HepG2 (cell line): ENCODE results near the gene PPP6R2. TPM values are rescaled to one million over a fixed set of nuclear protein-coding genes. Genes with fewer than 3 reads are reported as not detected.
A peak's percentile ranks its signal among the peaks of the same experiment; 100 is the strongest.

Experiments used
- ERF ChIP-seq: IDR thresholded peaks from 2 replicates; pipeline ENCODE4 v1.6.1; 2018; ENCODE audit warnings: missing biosample characterization, missing genetic modification reagents
- ETV6 ChIP-seq: sonication (generic); formaldehyde crosslinking; conservative IDR thresholded peaks from 2 replicates; pipeline ENCODE4 v1.4.0; 2020; ENCODE audit warnings: missing genetic modification reagents
- JDP2 ChIP-seq: sonication (generic); formaldehyde crosslinking; IDR thresholded peaks from 2 replicates; pipeline ENCODE4 v1.8.1; 2022; ENCODE audit warnings: missing genetic modification reagents, borderline replicate concordance
- KDM5A ChIP-seq: fragments of 200-600 bp; sonication (generic); IDR thresholded peaks from 2 replicates; pipeline ENCODE4 v1.7.0; 2018; ENCODE audit warnings: antibody characterized with exemption, mild to moderate bottlenecking, low read length, borderline replicate concordance
- MTF2 ChIP-seq: sonication (generic); formaldehyde crosslinking; IDR thresholded peaks from 2 replicates; pipeline ENCODE4 v1.5.0; 2020; ENCODE audit warnings: missing genetic modification reagents, borderline replicate concordance
- MXD4 ChIP-seq: IDR thresholded peaks from 2 replicates; pipeline ENCODE4 v1.6.1; 2016; ENCODE audit warnings: mild to moderate bottlenecking, missing biosample characterization, missing genetic modification reagents
- RFX5 ChIP-seq: IDR thresholded peaks from 2 replicates; pipeline ENCODE4 v1.6.1; 2011; ENCODE audit warnings: low read depth, low read length, improper control_type of control experiment
- RXRA ChIP-seq: sonication (generic); formaldehyde crosslinking; IDR thresholded peaks from 2 replicates; pipeline ENCODE4 v1.5.1; 2020; ENCODE audit warnings: missing genetic modification reagents
- ZKSCAN5 ChIP-seq: sonication (generic); formaldehyde crosslinking; IDR thresholded peaks from 2 replicates; pipeline ENCODE4 v1.5.1; 2020; ENCODE audit warnings: mild to moderate bottlenecking, missing genetic modification reagents
- ZNF121 ChIP-seq: sonication (generic); formaldehyde crosslinking; IDR thresholded peaks from 2 replicates; pipeline ENCODE4 v1.5.0; 2020; ENCODE audit warnings: mild to moderate bottlenecking, missing genetic modification reagents
- ZNF180 ChIP-seq: sonication (generic); formaldehyde crosslinking; IDR thresholded peaks from 2 replicates; pipeline ENCODE4 v1.4.0; 2020; ENCODE audit warnings: low read depth, missing genetic modification reagents, borderline replicate concordance
- ZNF20 ChIP-seq: sonication (generic); formaldehyde crosslinking; IDR thresholded peaks from 2 replicates; pipeline ENCODE4 v1.4.0; 2020; ENCODE audit warnings: mild to moderate bottlenecking, moderate library complexity, missing genetic modification reagents
- ZNF570 ChIP-seq: sonication (generic); formaldehyde crosslinking; IDR thresholded peaks from 2 replicates; pipeline ENCODE4 v1.4.0; 2020; ENCODE audit warnings: mild to moderate bottlenecking, missing genetic modification reagents, borderline replicate concordance
- ZNF749 ChIP-seq: sonication (generic); formaldehyde crosslinking; IDR thresholded peaks from 2 replicates; pipeline ENCODE4 v1.8.0; 2022; ENCODE audit warnings: mild to moderate bottlenecking, missing genetic modification reagents, moderate library complexity, borderline replicate concordance
- ZNF766 ChIP-seq: sonication (generic); formaldehyde crosslinking; IDR thresholded peaks from 2 replicates; pipeline ENCODE4 v1.5.0; 2020; ENCODE audit warnings: missing genetic modification reagents, borderline replicate concordance
- polyA plus RNA-seq, 8 experiments: library from polyadenylated mRNA; depleted of rRNA in 3 of 8; stranded (reverse) in 7 of 8; unstranded in 1 of 8; fragments of >200 nt; fragmentation: Illumina TruSeq in 4 of 8; extraction: Trizol in 4 of 8; gene quantifications; 2 replicates each; pipeline versions ENCODE4 v1.2.1 to v1.2.3, GENCODE V29; 2011 to 2016; ENCODE audit warnings: low read depth in 4 of 8, missing spikeins in 1 of 8, mixed read lengths in 1 of 8; ENCODE audit not compliant: insufficient read depth in 1 of 8
- total RNA-seq, 5 experiments: library from RNA; depleted of rRNA; stranded (reverse); fragments of >200 nt; fragmentation: Illumina TruSeq; extraction: Trizol; gene quantifications; 2 replicates each; pipeline ENCODE4 v1.2.3, GENCODE V29; 2016; ENCODE audit warnings: low read depth in 1 of 5
- TF ChIP-seq, protein P1 (sequence below), 2 experiments: sonication (generic) in 1 of 2; formaldehyde crosslinking in 1 of 2; IDR thresholded peaks; 2 replicates each; pipeline versions ENCODE4 v1.5.1 to v1.6.1; 2011 to 2020; ENCODE audit warnings: borderline replicate concordance in 1 of 2, low read depth in 1 of 2, low read length in 1 of 2, mild to moderate bottlenecking in 1 of 2, missing genetic modification reagents in 1 of 2, moderate library complexity in 1 of 2
- TF ChIP-seq, protein P2 (sequence below): fragments of 450-650 bp; IDR thresholded peaks from 2 replicates; pipeline ENCODE4 v1.6.1; 2017; ENCODE audit warnings: mild to moderate bottlenecking
- TF ChIP-seq, protein P3 (sequence below): sonication (generic); formaldehyde crosslinking; IDR thresholded peaks from 2 replicates; pipeline ENCODE4 v1.9.0; 2021; ENCODE audit warnings: missing genetic modification reagents, mild to moderate bottlenecking, borderline replicate concordance
- TF ChIP-seq, protein P4 (sequence below): sonication (generic); formaldehyde crosslinking; conservative IDR thresholded peaks from 2 replicates; pipeline ENCODE4 v1.4.0; 2020; ENCODE audit warnings: missing genetic modification reagents
- TF ChIP-seq, protein P5 (sequence below): sonication (generic); formaldehyde crosslinking; IDR thresholded peaks from 2 replicates; pipeline ENCODE4 v1.4.0; 2020; ENCODE audit warnings: low read depth, mild to moderate bottlenecking, missing genetic modification reagents

PPP6R2 gene
- total and polyA plus RNA-seq, 2 of the 13 experiments (the other 11 are each of a cell fraction or from before 2014, with no cell fraction given), result 55.0 to 102 TPM

DNA sequence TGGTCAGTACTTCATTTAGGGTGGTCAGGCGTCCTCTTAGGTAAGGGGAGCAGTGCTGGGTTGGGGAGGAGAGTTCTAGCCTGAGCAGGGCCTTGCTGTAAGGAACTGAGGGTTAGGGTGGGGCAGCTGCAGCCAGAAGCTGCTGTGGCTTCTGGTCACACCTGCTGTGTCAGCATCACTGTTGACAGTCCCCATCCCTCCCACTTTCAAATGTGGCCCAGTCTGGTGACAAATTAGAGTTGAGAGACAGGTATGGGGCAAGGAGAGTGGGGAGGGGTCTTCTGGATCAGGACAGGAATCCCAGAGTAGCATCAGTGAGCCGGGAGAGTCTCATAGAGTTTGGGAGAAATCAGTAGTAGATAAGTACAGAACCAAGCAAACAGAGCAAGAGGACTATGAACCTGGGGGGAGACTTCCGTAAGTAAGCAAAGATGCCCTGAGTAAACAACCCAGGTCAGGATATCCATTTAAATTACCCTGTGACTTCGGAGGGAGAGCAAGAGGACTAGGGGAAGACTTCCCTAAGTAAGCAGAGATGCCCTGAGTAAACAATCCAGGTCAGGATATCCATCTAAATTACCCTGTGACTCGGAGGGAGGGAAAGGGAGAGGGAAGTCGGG, 53.7 kb downstream of the PPP6R2 start (continued):
- TF ChIP-seq ZKSCAN5 (CRISPR knock-in tag) (no peak), KDM5A (no peak), MXD4 (CRISPR knock-in tag) (no peak), ZNF121 (CRISPR knock-in tag) (peak; percentile 56; the same call in 1 of the 2 replicates), ZNF749 (CRISPR knock-in tag) (peak; percentile 34; the same call in 1 of the 2 replicates), MTF2 (CRISPR knock-in tag) (no peak), ZNF570 (CRISPR knock-in tag) (no peak), RXRA (CRISPR knock-in tag) (peak; percentile 69; the same call in 1 of the 2 replicates), ERF (CRISPR knock-in tag) (peak; percentile 92), ZNF180 (CRISPR knock-in tag) (no peak), ETV6 (CRISPR knock-in tag) (no peak), ZNF20 (CRISPR knock-in tag) (no peak), ZNF766 (0 out of 2 replicates have a peak, but pooled peaks have one; percentile 39), RFX5 (no peak), JDP2 (CRISPR knock-in tag) (no peak; the same call in 1 of the 2 replicates)
- TF ChIP-seq, protein P1, sequence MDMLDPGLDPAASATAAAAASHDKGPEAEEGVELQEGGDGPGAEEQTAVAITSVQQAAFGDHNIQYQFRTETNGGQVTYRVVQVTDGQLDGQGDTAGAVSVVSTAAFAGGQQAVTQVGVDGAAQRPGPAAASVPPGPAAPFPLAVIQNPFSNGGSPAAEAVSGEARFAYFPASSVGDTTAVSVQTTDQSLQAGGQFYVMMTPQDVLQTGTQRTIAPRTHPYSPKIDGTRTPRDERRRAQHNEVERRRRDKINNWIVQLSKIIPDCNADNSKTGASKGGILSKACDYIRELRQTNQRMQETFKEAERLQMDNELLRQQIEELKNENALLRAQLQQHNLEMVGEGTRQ (IDR thresholded peaks at IDR 0.05; ENCODE audit: low read depth, low read length), result no peak
- TF ChIP-seq, protein P1 (CRISPR knock-in tag; IDR thresholded peaks at IDR 0.05; ENCODE audit: borderline replicate concordance), result peak; percentile 52; the same call in 1 of the 2 replicates
- TF ChIP-seq, protein P2, sequence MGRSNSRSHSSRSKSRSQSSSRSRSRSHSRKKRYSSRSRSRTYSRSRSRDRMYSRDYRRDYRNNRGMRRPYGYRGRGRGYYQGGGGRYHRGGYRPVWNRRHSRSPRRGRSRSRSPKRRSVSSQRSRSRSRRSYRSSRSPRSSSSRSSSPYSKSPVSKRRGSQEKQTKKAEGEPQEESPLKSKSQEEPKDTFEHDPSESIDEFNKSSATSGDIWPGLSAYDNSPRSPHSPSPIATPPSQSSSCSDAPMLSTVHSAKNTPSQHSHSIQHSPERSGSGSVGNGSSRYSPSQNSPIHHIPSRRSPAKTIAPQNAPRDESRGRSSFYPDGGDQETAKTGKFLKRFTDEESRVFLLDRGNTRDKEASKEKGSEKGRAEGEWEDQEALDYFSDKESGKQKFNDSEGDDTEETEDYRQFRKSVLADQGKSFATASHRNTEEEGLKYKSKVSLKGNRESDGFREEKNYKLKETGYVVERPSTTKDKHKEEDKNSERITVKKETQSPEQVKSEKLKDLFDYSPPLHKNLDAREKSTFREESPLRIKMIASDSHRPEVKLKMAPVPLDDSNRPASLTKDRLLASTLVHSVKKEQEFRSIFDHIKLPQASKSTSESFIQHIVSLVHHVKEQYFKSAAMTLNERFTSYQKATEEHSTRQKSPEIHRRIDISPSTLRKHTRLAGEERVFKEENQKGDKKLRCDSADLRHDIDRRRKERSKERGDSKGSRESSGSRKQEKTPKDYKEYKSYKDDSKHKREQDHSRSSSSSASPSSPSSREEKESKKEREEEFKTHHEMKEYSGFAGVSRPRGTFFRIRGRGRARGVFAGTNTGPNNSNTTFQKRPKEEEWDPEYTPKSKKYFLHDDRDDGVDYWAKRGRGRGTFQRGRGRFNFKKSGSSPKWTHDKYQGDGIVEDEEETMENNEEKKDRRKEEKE, result no peak
- TF ChIP-seq, protein P3, sequence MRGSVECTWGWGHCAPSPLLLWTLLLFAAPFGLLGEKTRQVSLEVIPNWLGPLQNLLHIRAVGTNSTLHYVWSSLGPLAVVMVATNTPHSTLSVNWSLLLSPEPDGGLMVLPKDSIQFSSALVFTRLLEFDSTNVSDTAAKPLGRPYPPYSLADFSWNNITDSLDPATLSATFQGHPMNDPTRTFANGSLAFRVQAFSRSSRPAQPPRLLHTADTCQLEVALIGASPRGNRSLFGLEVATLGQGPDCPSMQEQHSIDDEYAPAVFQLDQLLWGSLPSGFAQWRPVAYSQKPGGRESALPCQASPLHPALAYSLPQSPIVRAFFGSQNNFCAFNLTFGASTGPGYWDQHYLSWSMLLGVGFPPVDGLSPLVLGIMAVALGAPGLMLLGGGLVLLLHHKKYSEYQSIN (CRISPR knock-in tag), result no peak
- TF ChIP-seq, protein P4, sequence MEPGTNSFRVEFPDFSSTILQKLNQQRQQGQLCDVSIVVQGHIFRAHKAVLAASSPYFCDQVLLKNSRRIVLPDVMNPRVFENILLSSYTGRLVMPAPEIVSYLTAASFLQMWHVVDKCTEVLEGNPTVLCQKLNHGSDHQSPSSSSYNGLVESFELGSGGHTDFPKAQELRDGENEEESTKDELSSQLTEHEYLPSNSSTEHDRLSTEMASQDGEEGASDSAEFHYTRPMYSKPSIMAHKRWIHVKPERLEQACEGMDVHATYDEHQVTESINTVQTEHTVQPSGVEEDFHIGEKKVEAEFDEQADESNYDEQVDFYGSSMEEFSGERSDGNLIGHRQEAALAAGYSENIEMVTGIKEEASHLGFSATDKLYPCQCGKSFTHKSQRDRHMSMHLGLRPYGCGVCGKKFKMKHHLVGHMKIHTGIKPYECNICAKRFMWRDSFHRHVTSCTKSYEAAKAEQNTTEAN (CRISPR knock-in tag), result no peak
- TF ChIP-seq, protein P5, sequence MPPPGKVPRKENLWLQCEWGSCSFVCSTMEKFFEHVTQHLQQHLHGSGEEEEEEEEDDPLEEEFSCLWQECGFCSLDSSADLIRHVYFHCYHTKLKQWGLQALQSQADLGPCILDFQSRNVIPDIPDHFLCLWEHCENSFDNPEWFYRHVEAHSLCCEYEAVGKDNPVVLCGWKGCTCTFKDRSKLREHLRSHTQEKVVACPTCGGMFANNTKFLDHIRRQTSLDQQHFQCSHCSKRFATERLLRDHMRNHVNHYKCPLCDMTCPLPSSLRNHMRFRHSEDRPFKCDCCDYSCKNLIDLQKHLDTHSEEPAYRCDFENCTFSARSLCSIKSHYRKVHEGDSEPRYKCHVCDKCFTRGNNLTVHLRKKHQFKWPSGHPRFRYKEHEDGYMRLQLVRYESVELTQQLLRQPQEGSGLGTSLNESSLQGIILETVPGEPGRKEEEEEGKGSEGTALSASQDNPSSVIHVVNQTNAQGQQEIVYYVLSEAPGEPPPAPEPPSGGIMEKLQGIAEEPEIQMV (CRISPR knock-in tag), result no peak
